OCI-LY7 (cell line): ENCODE data around the gene LRRC7.

Experiments used
- CTCF ChIP-seq: fragments of 200-600 bp; sonication (generic); conservative IDR thresholded peaks from 2 replicates; pipeline ENCODE4 v1.5.1; 2014; ENCODE audit warnings: mild to moderate bottlenecking, antibody characterized with exemption, low read length, moderate library complexity, mixed read lengths
- EZH2phosphoT487 ChIP-seq: fragments of 200-600 bp; sonication (generic); IDR thresholded peaks from 2 replicates; pipeline ENCODE4 v1.6.1; 2018; ENCODE audit warnings: low read depth, borderline replicate concordance, mild to moderate bottlenecking, mixed run types, antibody characterized with exemption, low read length, moderate library complexity, mixed read lengths

GRCh38 chr1:69835955-69836354 lies 268.2 kb downstream of the LRRC7 start:
- TF ChIP-seq CTCF (no peak), EZH2phosphoT487 (no peak)
